Osteocyte (in vitro differentiated cells): Measurements from ENCODE around the gene ANKRD12. TPM values are rescaled to one million over a fixed set of nuclear protein-coding genes. Genes with fewer than 3 reads are reported as not detected.
"Not testable (repeated sequence)": the region's sequence is repeated elsewhere in the genome, so short reads cannot be mapped to it uniquely, and the experiment has no call there.

Experiments
- DNase-seq: peaks from one replicate; pipeline ENCODE4 v3.0.0; 2021; ENCODE audit warnings: mixed read lengths; ENCODE audit not compliant: unreplicated experiment; ENCODE audit errors: extremely low spot score
- H3K27ac Mint-ChIP-seq: one replicate; pipeline ENCODE4 v1.8.0; 2021; ENCODE audit warnings: mild to moderate bottlenecking, mixed read lengths; ENCODE audit not compliant: unreplicated experiment
- H3K27me3 Mint-ChIP-seq: one replicate; pipeline ENCODE4 v1.8.0; 2021; ENCODE audit warnings: mixed read lengths; ENCODE audit not compliant: unreplicated experiment
- H3K36me3 Mint-ChIP-seq: one replicate; pipeline ENCODE4 v1.8.0; 2021; ENCODE audit warnings: mixed read lengths; ENCODE audit not compliant: unreplicated experiment
- H3K4me1 Mint-ChIP-seq: one replicate; pipeline ENCODE4 v1.8.0; 2021; ENCODE audit warnings: mixed read lengths; ENCODE audit not compliant: unreplicated experiment
- H3K4me3 Mint-ChIP-seq: one replicate; pipeline ENCODE4 v1.8.0; 2021; ENCODE audit warnings: mild to moderate bottlenecking, moderate library complexity, mixed read lengths; ENCODE audit not compliant: unreplicated experiment
- H3K9me3 Mint-ChIP-seq: one replicate; pipeline ENCODE4 v1.8.0; 2021; ENCODE audit warnings: mixed read lengths; ENCODE audit not compliant: unreplicated experiment
- CTCF ChIP-seq: fragments of 200-600 bp; sonication (generic); IDR thresholded peaks from 2 replicates; pipeline ENCODE4 v1.5.0; 2021; ENCODE audit warnings: antibody characterized with exemption, mild to moderate bottlenecking, moderate library complexity
- total RNA-seq: library from RNA; stranded (reverse); gene quantifications from 2 replicates; pipeline ENCODE4 v1.2.1, GENCODE V29; 2021

ANKRD12 gene
- total RNA-seq, 1 donor from 2014 or later = 40.0 TPM

GRCh38 chr18:9259173-9259572 lies 122.6 kb downstream of the ANKRD12 start:
- H3K4me1 Mint-ChIP-seq = no peaks in the 10 kb centered on the region
- TF ChIP-seq CTCF = no peak
- H3K27me3 Mint-ChIP-seq = no peaks in the 10 kb centered on the region
- no peak overlapping the region for H3K27ac Mint-ChIP-seq
- H3K36me3 Mint-ChIP-seq = peaks cover 50% of the 10 kb centered on the region
- H3K4me3 Mint-ChIP-seq = no peak overlapping the region
- H3K9me3 Mint-ChIP-seq = peaks cover 22% of the 10 kb centered on the region
- DNase-seq = no peak

GRCh38 chr18:9260388-9261380 lies 124.1 kb downstream of the ANKRD12 start:
- DNase-seq = no peak
- H3K27me3 Mint-ChIP-seq = no peaks in the 10 kb centered on the region
- peaks cover 11% of the 10 kb centered on the region for H3K9me3 Mint-ChIP-seq
- H3K4me1 Mint-ChIP-seq = no peaks in the 10 kb centered on the region
- TF ChIP-seq CTCF = no peak
- H3K4me3 Mint-ChIP-seq = no peak overlapping the region
- H3K36me3 Mint-ChIP-seq = peaks cover 48% of the 10 kb centered on the region
- no peak overlapping the region for H3K27ac Mint-ChIP-seq

- H3K27me3 Mint-ChIP-seq = no peaks in the 10 kb centered on the region
- H3K27ac Mint-ChIP-seq = no peak overlapping the region
- TF ChIP-seq CTCF = no peak
- H3K36me3 Mint-ChIP-seq = peaks cover 45% of the 10 kb centered on the region
- no peaks in the 10 kb centered on the region for H3K4me1 Mint-ChIP-seq
- no peak for DNase-seq
- H3K9me3 Mint-ChIP-seq = peaks cover 7% of the 10 kb centered on the region
- H3K4me3 Mint-ChIP-seq = no peak overlapping the region
Measured at GRCh38 chr18:9263264-9263663, 126.7 kb downstream of the ANKRD12 start.

- not testable (repeated sequence) for H3K27me3 Mint-ChIP-seq, H3K4me3 Mint-ChIP-seq, H3K27ac Mint-ChIP-seq, DNase-seq, H3K4me1 Mint-ChIP-seq, H3K9me3 Mint-ChIP-seq
- H3K36me3 Mint-ChIP-seq = peaks cover 40% of the 10 kb centered on the region
Measured at GRCh38 chr18:9264797-9265196, 128.2 kb downstream of the ANKRD12 start.

- no peaks in the 10 kb centered on the region for H3K27me3 Mint-ChIP-seq
- no peaks in the 10 kb centered on the region for H3K9me3 Mint-ChIP-seq
- no peak for TF ChIP-seq CTCF
- H3K36me3 Mint-ChIP-seq = peaks cover 35% of the 10 kb centered on the region
- H3K4me3 Mint-ChIP-seq = no peak overlapping the region
- H3K4me1 Mint-ChIP-seq = no peaks in the 10 kb centered on the region
- H3K27ac Mint-ChIP-seq = no peak overlapping the region
- no peak for DNase-seq
Measured at GRCh38 chr18:9273221-9273620, 136.6 kb downstream of the ANKRD12 start.
